Uterus (tissue), 4 donors: ENCODE results near the gene STAU1. TPM values are rescaled to one million over a fixed set of nuclear protein-coding genes. Genes with fewer than 3 reads are reported as not detected.
"Not testable (repeated sequence)": the region's sequence is repeated elsewhere in the genome, so short reads cannot be mapped to it uniquely, and the experiment has no call there.

ENCODE experiments used
- DNase-seq, 2 donors: peaks; one replicate each; pipeline ENCODE4 v3.0.0-alpha.2; 2019 to 2020
- H3K27ac ChIP-seq, 2 donors: fragments of 200-600 bp; sonication (generic); 1 replicate in 1 of 2; 2 replicates in 1 of 2; pipeline ENCODE4 v1.5.1; 2016 to 2018
- H3K27me3 ChIP-seq, 2 donors: fragments of 200-600 bp; sonication (generic); one replicate each; pipeline ENCODE4 v1.5.1; 2018 to 2019; ENCODE audit warnings: control low read depth in 1 of 2
- H3K36me3 ChIP-seq, 2 donors: fragments of 200-600 bp; sonication (generic); one replicate each; pipeline ENCODE4 v1.5.1; 2019; ENCODE audit warnings: control low read depth in 1 of 2
- H3K4me1 ChIP-seq, 2 donors: fragments of 200-600 bp; sonication (generic); one replicate each; pipeline ENCODE4 v1.5.1; 2018 to 2019; ENCODE audit warnings: control low read depth in 1 of 2
- H3K4me3 ChIP-seq, 2 donors: fragments of 200-600 bp; sonication (generic); 1 replicate in 1 of 2; 2 replicates in 1 of 2; pipeline ENCODE4 v1.5.1; 2018 to 2019; ENCODE audit warnings: mild to moderate bottlenecking in 1 of 2
- H3K9me3 ChIP-seq, 2 donors: fragments of 200-600 bp; sonication (generic); one replicate each; pipeline ENCODE4 v1.5.1; 2019; ENCODE audit warnings: control low read depth in 1 of 2
- POLR2A ChIP-seq, 2 donors: fragments of 450-650 bp; IDR thresholded peaks; one replicate each; pipeline ENCODE4 v1.6.1; 2016; ENCODE audit warnings: antibody characterized with exemption in 2 of 2, mild to moderate bottlenecking in 1 of 2, moderate library complexity in 1 of 2
- intact Hi-C: fragments of 100-400 bp; cut with DNase I; formaldehyde crosslinking; loops from one replicate; pipeline ENCODE4 v1.15.1; 2023; ENCODE audit warnings: low total_unique reads
- total RNA-seq, 4 donors: library from RNA; depleted of rRNA in 3 of 4; stranded (reverse); fragments of >200 nt in 3 of 4; gene quantifications; one replicate each; pipeline versions ENCODE4 v1.1.0 to v1.2.4, GENCODE V29; 2014 to 2023
- TF ChIP-seq, protein P1 (sequence below), 4 experiments: fragments of 200-600 bp in 2 of 4; fragments of 450-650 bp in 2 of 4; sonication (generic) in 2 of 4; IDR thresholded peaks; one replicate each; pipeline ENCODE4 v1.5.1; 2016 to 2019; ENCODE audit warnings: antibody characterized with exemption in 4 of 4, mild to moderate bottlenecking in 2 of 4, moderate library complexity in 1 of 4
- donor health status: DM: yes; HTN: yes; CAD: no.

Gene STAU1
- total RNA-seq, 4 donors from 2014 or later, result 52.6 to 97.1 (median 73.3) TPM

DNA sequence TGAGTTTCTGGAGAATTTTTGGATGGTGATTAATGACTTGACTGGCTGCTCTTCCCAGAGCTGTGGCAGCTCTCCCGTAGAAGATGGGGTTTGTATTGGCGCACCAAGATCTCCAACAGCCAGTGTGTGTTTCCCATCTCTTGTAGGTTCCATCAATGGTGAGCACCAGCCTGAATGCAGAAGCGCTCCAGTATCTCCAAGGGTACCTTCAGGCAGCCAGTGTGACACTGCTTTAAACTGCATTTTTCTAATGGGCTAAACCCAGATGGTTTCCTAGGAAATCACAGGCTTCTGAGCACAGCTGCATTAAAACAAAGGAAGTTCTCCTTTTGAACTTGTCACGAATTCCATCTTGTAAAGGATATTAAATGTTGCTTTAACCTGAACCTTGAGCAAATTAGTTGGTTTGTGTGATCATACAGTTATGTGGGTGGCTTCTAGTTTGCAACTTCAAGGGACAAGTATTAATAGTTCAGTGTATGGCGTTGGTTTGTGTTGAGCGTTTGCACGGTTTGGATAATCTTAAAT lies 91.9 kb downstream of the STAU1 start:
- Histone ChIP-seq H3K36me3 (no peaks in the 10 kb centered on the region), H3K4me1 (no peaks in the 10 kb centered on the region), H3K27ac (no peak overlapping the region), H3K4me3 (no peak overlapping the region), H3K27me3 (no peaks in the 10 kb centered on the region), H3K9me3 (no peaks in the 10 kb centered on the region)
- intact Hi-C loops, result no loop called here
- DNase-seq, result no peak
- no peak for TF ChIP-seq POLR2A (IDR thresholded peaks at IDR 0.05)
- TF ChIP-seq, protein P1, sequence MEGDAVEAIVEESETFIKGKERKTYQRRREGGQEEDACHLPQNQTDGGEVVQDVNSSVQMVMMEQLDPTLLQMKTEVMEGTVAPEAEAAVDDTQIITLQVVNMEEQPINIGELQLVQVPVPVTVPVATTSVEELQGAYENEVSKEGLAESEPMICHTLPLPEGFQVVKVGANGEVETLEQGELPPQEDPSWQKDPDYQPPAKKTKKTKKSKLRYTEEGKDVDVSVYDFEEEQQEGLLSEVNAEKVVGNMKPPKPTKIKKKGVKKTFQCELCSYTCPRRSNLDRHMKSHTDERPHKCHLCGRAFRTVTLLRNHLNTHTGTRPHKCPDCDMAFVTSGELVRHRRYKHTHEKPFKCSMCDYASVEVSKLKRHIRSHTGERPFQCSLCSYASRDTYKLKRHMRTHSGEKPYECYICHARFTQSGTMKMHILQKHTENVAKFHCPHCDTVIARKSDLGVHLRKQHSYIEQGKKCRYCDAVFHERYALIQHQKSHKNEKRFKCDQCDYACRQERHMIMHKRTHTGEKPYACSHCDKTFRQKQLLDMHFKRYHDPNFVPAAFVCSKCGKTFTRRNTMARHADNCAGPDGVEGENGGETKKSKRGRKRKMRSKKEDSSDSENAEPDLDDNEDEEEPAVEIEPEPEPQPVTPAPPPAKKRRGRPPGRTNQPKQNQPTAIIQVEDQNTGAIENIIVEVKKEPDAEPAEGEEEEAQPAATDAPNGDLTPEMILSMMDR (IDR thresholded peaks at IDR 0.05), result no peak

DNA sequence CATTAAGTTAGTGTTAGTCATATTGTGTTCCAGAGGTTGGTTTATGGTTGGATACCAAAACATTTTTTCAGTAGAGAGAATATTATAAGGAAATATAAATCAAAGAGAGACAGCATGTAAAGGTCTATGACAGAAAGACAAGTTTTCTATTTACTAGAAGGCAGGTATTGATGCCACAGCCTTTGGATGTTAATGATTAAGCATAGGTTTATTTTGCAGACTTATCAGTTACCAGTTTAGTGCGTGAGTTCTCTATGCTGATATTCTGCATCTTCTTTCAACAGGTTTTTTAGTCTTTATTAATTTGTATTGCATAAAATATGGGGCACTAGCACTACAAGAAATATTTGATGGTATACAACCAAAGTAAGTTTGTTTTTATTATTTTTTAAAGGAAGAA lies 96.4 kb downstream of the STAU1 start:
- intact Hi-C loops, result no loop called here
- TF ChIP-seq, protein P1 (IDR thresholded peaks at IDR 0.05), result no peak
- no peak for TF ChIP-seq POLR2A (IDR thresholded peaks at IDR 0.05)
- Histone ChIP-seq H3K9me3 (no peaks in the 10 kb centered on the region), H3K27ac (no peak overlapping the region), H3K27me3 (no peaks in the 10 kb centered on the region), H3K4me1 (no peaks in the 10 kb centered on the region), H3K4me3 (no peak overlapping the region), H3K36me3 (no peaks in the 10 kb centered on the region)
- DNase-seq, result no peak

DNA sequence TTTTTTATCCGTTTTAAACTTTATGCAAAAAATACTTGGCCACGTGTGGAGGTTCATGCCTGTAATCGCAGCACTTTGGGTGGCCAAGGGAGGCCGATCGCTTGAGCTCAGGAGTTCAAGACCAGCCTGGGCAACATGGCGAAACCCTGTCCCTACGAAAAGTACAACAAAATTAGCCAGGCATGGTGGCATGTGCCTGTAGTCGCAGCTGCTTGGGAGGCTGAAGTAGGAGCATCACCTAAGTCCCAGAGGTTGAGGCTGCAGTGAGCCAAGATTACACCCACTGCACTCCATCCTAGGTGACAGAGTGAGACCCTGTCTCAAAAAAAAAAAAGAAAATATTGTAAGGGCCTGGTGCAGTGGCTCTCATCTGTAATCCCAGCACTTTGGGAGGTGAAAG lies 97.0 kb downstream of the STAU1 start:
- H3K4me3 ChIP-seq, result no peak overlapping the region
- H3K4me1 ChIP-seq, result no peaks in the 10 kb centered on the region
- no peaks in the 10 kb centered on the region for H3K9me3 ChIP-seq
- TF ChIP-seq POLR2A (IDR thresholded peaks at IDR 0.05), result no peak
- TF ChIP-seq, protein P1 (IDR thresholded peaks at IDR 0.05), result no peak
- intact Hi-C loops, result no loop called here
- DNase-seq, result no peak
- no peaks in the 10 kb centered on the region for H3K27me3 ChIP-seq
- H3K27ac ChIP-seq, result no peak overlapping the region
- no peaks in the 10 kb centered on the region for H3K36me3 ChIP-seq

DNA sequence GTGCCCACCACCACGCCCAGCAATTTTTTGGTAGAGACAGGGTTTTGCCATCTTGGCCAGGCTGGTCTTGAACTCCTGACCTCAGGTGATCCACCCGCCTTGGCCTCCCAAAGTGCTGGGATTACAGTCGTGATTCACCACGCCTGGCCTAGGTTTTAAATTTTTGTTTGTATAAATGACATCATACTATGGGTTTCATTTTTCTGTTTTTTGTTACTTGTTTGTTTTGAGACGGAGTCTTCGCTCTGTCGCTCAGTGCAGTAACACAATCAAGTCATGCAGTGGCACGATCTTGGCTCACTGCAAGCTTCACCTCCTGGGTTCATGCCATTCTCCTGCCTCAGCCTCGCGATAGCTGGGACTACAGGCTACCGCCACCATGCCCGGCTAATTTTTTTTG lies 105.8 kb downstream of the STAU1 start:
- H3K4me1 ChIP-seq, H3K9me3 ChIP-seq, H3K36me3 ChIP-seq, intact Hi-C loops, H3K27ac ChIP-seq, H3K27me3 ChIP-seq, H3K4me3 ChIP-seq, DNase-seq: not testable (repeated sequence)

DNA sequence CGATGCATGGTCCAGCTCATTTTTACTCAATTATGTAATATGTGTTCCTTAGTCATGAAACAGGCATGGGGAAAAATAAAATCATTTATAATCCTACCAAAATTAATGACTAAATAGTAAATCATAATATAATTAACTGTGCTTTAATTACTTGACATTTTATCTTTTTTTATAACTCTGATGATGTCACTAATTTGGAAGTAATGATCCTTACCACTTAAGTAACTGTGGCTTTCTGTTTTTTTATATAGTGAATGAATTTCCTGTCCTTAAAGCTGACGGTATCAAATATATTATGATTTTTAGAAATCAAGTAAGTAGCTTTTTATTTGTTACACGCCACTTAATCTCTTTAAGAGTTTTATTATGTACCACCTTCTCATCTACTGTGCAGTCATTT lies 109.8 kb downstream of the STAU1 start:
- TF ChIP-seq, protein P1 (IDR thresholded peaks at IDR 0.05), result no peak
- TF ChIP-seq POLR2A (IDR thresholded peaks at IDR 0.05), result no peak
- Histone ChIP-seq H3K4me1 (no peaks in the 10 kb centered on the region), H3K27me3 (no peaks in the 10 kb centered on the region), H3K36me3 (no peaks in the 10 kb centered on the region), H3K9me3 (no peaks in the 10 kb centered on the region), H3K27ac (no peak overlapping the region), H3K4me3 (no peak overlapping the region)
- intact Hi-C loops, result no loop called here
- no peak for DNase-seq

DNA sequence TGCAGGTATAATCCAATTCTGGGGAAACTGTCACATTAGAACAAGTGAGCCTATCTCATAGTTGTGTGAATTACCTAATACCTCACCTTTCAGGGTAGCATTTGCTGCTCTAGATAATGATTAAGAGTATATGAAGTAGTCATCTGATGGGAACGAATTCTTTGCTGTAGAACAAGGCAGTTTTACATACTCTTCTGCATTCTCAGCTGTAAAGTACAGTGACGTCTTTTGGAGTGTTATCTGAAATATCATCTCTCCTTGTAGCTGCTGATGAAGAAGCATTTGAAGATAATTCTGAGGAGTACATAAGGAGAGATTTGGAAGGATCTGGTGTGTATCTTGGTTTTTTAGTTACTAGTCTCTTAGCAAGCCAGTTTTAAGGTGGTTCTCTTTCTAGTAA lies 113.6 kb downstream of the STAU1 start:
- no peak overlapping the region for H3K4me3 ChIP-seq
- no peaks in the 10 kb centered on the region for H3K27me3 ChIP-seq
- intact Hi-C loops, result no loop called here
- H3K4me1 ChIP-seq, result no peaks in the 10 kb centered on the region
- H3K27ac ChIP-seq, result no peak overlapping the region
- no peaks in the 10 kb centered on the region for H3K36me3 ChIP-seq
- DNase-seq, result no peak
- TF ChIP-seq POLR2A (IDR thresholded peaks at IDR 0.05), result no peak
- TF ChIP-seq, protein P1 (IDR thresholded peaks at IDR 0.05), result no peak
- H3K9me3 ChIP-seq, result no peaks in the 10 kb centered on the region
